K562 (cell line): ENCODE measurements around the gene EFEMP2. TPM values are rescaled to one million over a fixed set of nuclear protein-coding genes. Genes with fewer than 3 reads are reported as not detected.

Experiments used
- ATAC-seq: fragments of 200-7000 bp; cut with Tn5 transposase; 3 replicates; pipeline ENCODE4 v1.9.1; 2020; ENCODE audit warnings: moderate library complexity
- BruUV-seq: library from RNA; stranded (reverse); fragments of 400-500 nt; replicated peaks from 2 replicates; lab custom pipeline; 2021; lab: Mats Ljungman, UMichigan
- CTCF ChIA-PET: fragments of 300-600 bp; formaldehyde crosslinking; extraction: SDS; loops from one replicate; lab custom pipeline; 2021; ENCODE audit warnings: low intra/inter-chr PET ratio; lab: Yijun Ruan, JAX
- POLR2A ChIA-PET: fragments of 300-600, 350-650 bp; sonication (Branson Sonifier 250); formaldehyde crosslinking; extraction: SDS; loops from one replicate; lab custom pipeline; 2021; ENCODE audit warnings: antibody characterized with exemption, inconsistent platforms; lab: Yijun Ruan, JAX
- DNase-seq, 4 experiments: peaks; one replicate each; pipeline versions ENCODE4 v3.0.0 to v3.0.0-alpha.2; 2011 to 2018; ENCODE audit warnings: low spot score in 3 of 4, mixed read lengths in 3 of 4; ENCODE audit errors: extremely low read depth in 1 of 4
- FAIRE-seq: peaks from 2 replicates; lab custom pipeline; 2011; peaks lifted over from hg19 to GRCh38; lab: Jason Lieb, UNC
- H2AFZ ChIP-seq: 2 replicates; pipeline ENCODE4 v1.6.0; 2011; ENCODE audit warnings: low read depth, low read length, control low read depth, inconsistent platforms
- H3K27ac ChIP-seq: fragments of 200-600 bp; 3 replicates; pipeline ENCODE4 v1.8.0; 2011; ENCODE audit warnings: low read depth, mild to moderate bottlenecking, control low read depth, inconsistent platforms, low read length, moderate library complexity, mixed read lengths; ENCODE audit errors: extremely low read depth
- H3K27me3 ChIP-seq, 2 experiments: fragments of 300-600 bp in 1 of 2; 2 replicates in 1 of 2; 3 replicates in 1 of 2; pipeline versions ENCODE4 v1.6.0 to v1.8.0; 2011; ENCODE audit warnings: inconsistent platforms in 2 of 2, low read length in 2 of 2, mild to moderate bottlenecking in 1 of 2, mixed read lengths in 1 of 2, moderate library complexity in 1 of 2; ENCODE audit not compliant: control insufficient read depth in 2 of 2, insufficient read depth in 2 of 2
- H3K36me3 ChIP-seq: fragments of 300-600 bp; 3 replicates; pipeline ENCODE4 v1.8.0; 2011; ENCODE audit warnings: mild to moderate bottlenecking, low read length, inconsistent platforms; ENCODE audit not compliant: control insufficient read depth, insufficient read depth
- H3K4me1 ChIP-seq, 2 experiments: fragments of 200-600 bp in 1 of 2; replicated peaks in 1 of 2; 2 replicates in 1 of 2; 3 replicates in 1 of 2; pipeline versions ENCODE4 v1.5.1 to v1.8.0; 2011; ENCODE audit warnings: inconsistent platforms in 2 of 2, low read length in 2 of 2, mild to moderate bottlenecking in 1 of 2, mixed read lengths in 1 of 2, moderate library complexity in 1 of 2; ENCODE audit not compliant: control insufficient read depth in 2 of 2, insufficient read depth in 2 of 2
- H3K4me2 ChIP-seq: 2 replicates; pipeline ENCODE4 v1.6.1; 2011; ENCODE audit warnings: low read length, control low read depth, inconsistent platforms, mixed read lengths; ENCODE audit not compliant: insufficient read depth
- H3K4me3 ChIP-seq: fragments of 200-600 bp; sonication (generic), shearing (Covaris generic); 2 replicates; pipeline ENCODE4 v1.5.1; 2016; ENCODE audit warnings: control low read depth, inconsistent platforms
- H3K79me2 ChIP-seq: fragments of 200-600 bp; 3 replicates; pipeline ENCODE4 v1.8.0; 2011; ENCODE audit warnings: low read length, inconsistent platforms; ENCODE audit not compliant: control insufficient read depth, insufficient read depth
- H3K9ac ChIP-seq, 2 experiments: 2 replicates each; pipeline versions ENCODE4 v1.6.0 to v1.6.1; 2011; ENCODE audit warnings: low read depth in 2 of 2, low read length in 2 of 2, control low read depth in 1 of 2, inconsistent platforms in 1 of 2, mild to moderate bottlenecking in 1 of 2, mixed read lengths in 1 of 2; ENCODE audit not compliant: insufficient read depth in 1 of 2
- H3K9me1 ChIP-seq: one replicate; pipeline ENCODE4 v1.6.0; 2011; ENCODE audit warnings: inconsistent platforms, mild to moderate bottlenecking, low read length, moderate library complexity; ENCODE audit not compliant: control insufficient read depth, insufficient read depth
- H3K9me3 ChIP-seq: replicated peaks from 2 replicates; pipeline ENCODE4 v1.5.1; 2011; ENCODE audit warnings: low read depth, low read length, inconsistent platforms; ENCODE audit not compliant: control insufficient read depth, insufficient read depth
- H4K20me1 ChIP-seq: replicated peaks from 2 replicates; pipeline ENCODE4 v1.6.1; 2011; ENCODE audit warnings: low read length, inconsistent platforms, mixed read lengths; ENCODE audit not compliant: control insufficient read depth, insufficient read depth
- CREB3 ChIP-seq: fragments of 450-650 bp; conservative IDR thresholded peaks from 2 replicates; pipeline ENCODE4 v1.6.1; 2016; ENCODE audit warnings: missing genetic modification characterization, low read depth, mild to moderate bottlenecking, missing compliant biosample characterization, moderate library complexity
- GTF2B ChIP-seq: IDR thresholded peaks from 2 replicates; pipeline ENCODE4 v1.6.1; 2011; ENCODE audit not compliant: insufficient read length; ENCODE audit errors: extremely low read depth
- NR2C1 ChIP-seq, 2 experiments: fragments of 450-650 bp; IDR thresholded peaks; 2 replicates each; pipeline ENCODE4 v1.6.1; 2017; ENCODE audit warnings: mild to moderate bottlenecking in 2 of 2, antibody characterized with exemption in 1 of 2, inconsistent platforms in 1 of 2, missing compliant biosample characterization in 1 of 2, missing genetic modification characterization in 1 of 2
- NR2C2 ChIP-seq, 2 experiments: fragments of 200-800 bp in 1 of 2; sonication (Bioruptor generic) in 1 of 2; sonication (generic) in 1 of 2; formaldehyde crosslinking in 1 of 2; IDR thresholded peaks; 2 replicates each; pipeline versions ENCODE4 v1.6.1 to v1.8.0; 2016 to 2022; ENCODE audit warnings: mild to moderate bottlenecking in 1 of 2, missing compliant biosample characterization in 1 of 2, missing genetic modification characterization in 1 of 2, missing genetic modification reagents in 1 of 2
- POLR2G ChIP-seq: fragments of 200-400 bp; formaldehyde crosslinking; IDR thresholded peaks from 2 replicates; pipeline ENCODE4 v1.6.1; 2017; ENCODE audit warnings: low read depth, mild to moderate bottlenecking, antibody characterized with exemption, low read length, moderate library complexity
- POLR3A ChIP-seq: IDR thresholded peaks from 2 replicates; pipeline ENCODE4 v1.6.1; 2011; ENCODE audit warnings: borderline replicate concordance, mild to moderate bottlenecking, moderate library complexity; ENCODE audit not compliant: insufficient read length, insufficient read depth; ENCODE audit errors: extremely low read depth
- RBFOX2 ChIP-seq: fragments of 200-400 bp; formaldehyde crosslinking; IDR thresholded peaks from 2 replicates; pipeline ENCODE4 v1.6.1; 2017; ENCODE audit warnings: low read depth, mild to moderate bottlenecking, low read length, moderate library complexity
- RBM14 ChIP-seq: fragments of 200-400 bp; formaldehyde crosslinking; IDR thresholded peaks from 2 replicates; pipeline ENCODE4 v1.6.1; 2018; ENCODE audit warnings: low read depth, mild to moderate bottlenecking, low read length, moderate library complexity, borderline replicate concordance; ENCODE audit not compliant: insufficient read depth
- TFAP4 ChIP-seq: sonication (generic); formaldehyde crosslinking; IDR thresholded peaks from 2 replicates; pipeline ENCODE4 v1.8.0; 2022; ENCODE audit warnings: missing genetic modification reagents, mild to moderate bottlenecking, moderate library complexity, borderline replicate concordance
- ZBTB43 ChIP-seq: sonication (generic); formaldehyde crosslinking; IDR thresholded peaks from 2 replicates; pipeline ENCODE4 v1.8.0; 2023; ENCODE audit warnings: mild to moderate bottlenecking, missing genetic modification reagents
- ZNF57 ChIP-seq: fragments of 450-650 bp; formaldehyde crosslinking; IDR thresholded peaks from 2 replicates; pipeline ENCODE4 v1.4.0; 2020; ENCODE audit warnings: mild to moderate bottlenecking, moderate library complexity
- WGBS: fragments of 100-300 bp; shearing (Covaris generic); methylation state at CpG from one replicate; pipeline ENCODE4 v1.1.6; 2016; ENCODE audit warnings: low coverage, mixed read lengths; ENCODE audit not compliant: insufficient coverage; ENCODE audit errors: missing lambda C conversion rate; 5-methylcytosine and 5-hydroxymethylcytosine counted together
- in situ Hi-C: fragments of 300-500 bp; cut with MboI; formaldehyde crosslinking; loops from 4 replicates; pipeline ENCODE4 v1.15.0; 2018; ENCODE audit warnings: inconsistent platforms, mixed read lengths
- intact Hi-C: fragments of 100-400 bp; cut with micrococcal nuclease; formaldehyde crosslinking; loops from 2 replicates; pipeline ENCODE4 v1.14.2; 2022
- polyA plus RNA-seq, 8 experiments: library from polyadenylated mRNA; depleted of rRNA in 4 of 8; stranded (reverse) in 5 of 8; unstranded in 3 of 8; fragments of >200 nt; fragmentation: Nextera tagmentation in 2 of 8; fragmentation: Illumina TruSeq in 1 of 8; extraction: Ambion mirVana in 2 of 8; extraction: Trizol in 1 of 8; gene quantifications; 2 replicates each; pipeline versions ENCODE4 v1.2.1 to v1.2.3, GENCODE V29; 2011 to 2014; ENCODE audit warnings: inconsistent platforms in 1 of 8, missing spikeins in 1 of 8
- total RNA-seq, 7 experiments: library from RNA; depleted of rRNA in 6 of 7; stranded (reverse); fragments of >200 nt in 6 of 7; fragmentation: Illumina TruSeq in 2 of 7; extraction: Trizol in 2 of 7; gene quantifications; 2 replicates each; pipeline versions ENCODE4 v1.2.1 to v1.2.3, GENCODE V29; 2011 to 2021; ENCODE audit warnings: low replicate concordance in 1 of 7
- TF ChIP-seq, protein P1 (sequence below): fragments of 250-450 bp; sonication (Bioruptor Pico); IDR thresholded peaks from 2 replicates; pipeline ENCODE4 v1.5.0; 2022; ENCODE audit warnings: mild to moderate bottlenecking

EFEMP2 gene
- total and polyA plus RNA-seq, 9 of the 15 experiments (the other 6 are each of a cell fraction or from before 2014, with no cell fraction given): 0.07 to 2.9 (median 0.69) TPM; not detected in 1

- peaks cover 23 to 67% of the 10 kb centered on the region in 2 experiments for H3K4me1 ChIP-seq
- no peaks in the 10 kb centered on the region for H4K20me1 ChIP-seq
- in situ Hi-C loops (no loop called here), intact Hi-C loops (no loop called here)
- H2AFZ ChIP-seq: no peak overlapping the region
- no peak for DNase-seq
- peak overlapping the region in 1 of 2 experiments; percentile 81; a peak in 2 of 4 replicates for H3K9ac ChIP-seq
- peaks cover 29% of the 10 kb centered on the region; the same call in 2 of the 3 replicates for H3K36me3 ChIP-seq
- no peaks in the 10 kb centered on the region for H3K79me2 ChIP-seq
- CTCF ChIA-PET: no interaction called here
- TF ChIP-seq TFAP4 (CRISPR knock-in tag) (no peak), RBFOX2 (0 out of 2 replicates have a peak, but pooled peaks have one; percentile 23), ZBTB43 (CRISPR knock-in tag) (no peak), POLR3A (no peak), ZNF57 (CRISPR knock-in tag) (no peak), RBM14 (no peak), NR2C1 (IDR thresholded peaks at IDR 0.05) (0 out of 2 replicates have a peak, but pooled peaks have one; percentile 6), NR2C1 (tag; IDR thresholded peaks at IDR 0.05) (no peak), CREB3 (tag) (no peak), POLR2G (peak; percentile 53), GTF2B (no peak), NR2C2 (CRISPR knock-in tag; IDR thresholded peaks at IDR 0.05) (no peak), NR2C2 (tag; IDR thresholded peaks at IDR 0.05) (0 out of 2 replicates have a peak, but pooled peaks have one; percentile 45)
- TF ChIP-seq, protein P1, sequence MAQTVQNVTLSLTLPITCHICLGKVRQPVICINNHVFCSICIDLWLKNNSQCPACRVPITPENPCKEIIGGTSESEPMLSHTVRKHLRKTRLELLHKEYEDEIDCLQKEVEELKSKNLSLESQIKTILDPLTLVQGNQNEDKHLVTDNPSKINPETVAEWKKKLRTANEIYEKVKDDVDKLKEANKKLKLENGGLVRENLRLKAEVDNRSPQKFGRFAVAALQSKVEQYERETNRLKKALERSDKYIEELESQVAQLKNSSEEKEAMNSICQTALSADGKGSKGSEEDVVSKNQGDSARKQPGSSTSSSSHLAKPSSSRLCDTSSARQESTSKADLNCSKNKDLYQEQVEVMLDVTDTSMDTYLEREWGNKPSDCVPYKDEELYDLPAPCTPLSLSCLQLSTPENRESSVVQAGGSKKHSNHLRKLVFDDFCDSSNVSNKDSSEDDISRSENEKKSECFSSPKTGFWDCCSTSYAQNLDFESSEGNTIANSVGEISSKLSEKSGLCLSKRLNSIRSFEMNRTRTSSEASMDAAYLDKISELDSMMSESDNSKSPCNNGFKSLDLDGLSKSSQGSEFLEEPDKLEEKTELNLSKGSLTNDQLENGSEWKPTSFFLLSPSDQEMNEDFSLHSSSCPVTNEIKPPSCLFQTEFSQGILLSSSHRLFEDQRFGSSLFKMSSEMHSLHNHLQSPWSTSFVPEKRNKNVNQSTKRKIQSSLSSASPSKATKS (CRISPR knock-in tag): no peak
- H3K27ac ChIP-seq: no peak overlapping the region; the same call in 2 of the 3 replicates
- H3K4me2 ChIP-seq: no peak overlapping the region
- no peak for ATAC-seq
- POLR2A ChIA-PET: interaction anchor here (0.8 to 8.2 kb wide), 6 partner anchors 11 to 43 kb away, joined by 3 to 151 read pairs (median 8); partner anchors contain the start of genes CCDC85B, CFL1, CTSW and FIBP
- 65% methylated on average over 10 of the region's 11 CpGs for WGBS
- BruUV-seq: no TSS peak
- no peaks in the 10 kb centered on the region for H3K27me3 ChIP-seq
- no peaks in the 10 kb centered on the region for H3K9me1 ChIP-seq
- H3K4me3 ChIP-seq: no peak overlapping the region
- H3K9me3 ChIP-seq: no peaks in the 10 kb centered on the region
- FAIRE-seq: no peak
Measured at GRCh38 chr11:65870307-65870658, 2.3 kb downstream of the EFEMP2 start.
